ENCODE results near the gene TTPAL.

Gene TTPAL

DNA sequence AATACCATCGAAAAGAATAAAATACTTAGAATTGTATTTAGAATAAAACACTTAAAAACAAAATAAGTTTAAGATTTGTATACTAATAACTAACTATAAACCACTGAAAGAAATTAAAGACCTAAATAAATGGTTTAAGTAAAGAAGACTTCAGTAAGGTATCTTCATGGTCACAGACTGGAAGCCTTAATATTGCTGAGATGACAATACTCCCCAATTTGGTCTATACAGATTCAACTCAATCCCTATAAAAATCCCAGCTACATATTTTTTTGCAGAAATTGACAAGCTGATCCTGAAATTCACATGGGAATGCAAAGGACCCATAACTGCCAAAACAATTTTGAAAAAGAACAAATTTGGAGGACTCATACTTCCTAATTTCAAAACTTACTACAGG lies 27.3 kb downstream of the TTPAL start:
- DNase-seq, result no peak

DNA sequence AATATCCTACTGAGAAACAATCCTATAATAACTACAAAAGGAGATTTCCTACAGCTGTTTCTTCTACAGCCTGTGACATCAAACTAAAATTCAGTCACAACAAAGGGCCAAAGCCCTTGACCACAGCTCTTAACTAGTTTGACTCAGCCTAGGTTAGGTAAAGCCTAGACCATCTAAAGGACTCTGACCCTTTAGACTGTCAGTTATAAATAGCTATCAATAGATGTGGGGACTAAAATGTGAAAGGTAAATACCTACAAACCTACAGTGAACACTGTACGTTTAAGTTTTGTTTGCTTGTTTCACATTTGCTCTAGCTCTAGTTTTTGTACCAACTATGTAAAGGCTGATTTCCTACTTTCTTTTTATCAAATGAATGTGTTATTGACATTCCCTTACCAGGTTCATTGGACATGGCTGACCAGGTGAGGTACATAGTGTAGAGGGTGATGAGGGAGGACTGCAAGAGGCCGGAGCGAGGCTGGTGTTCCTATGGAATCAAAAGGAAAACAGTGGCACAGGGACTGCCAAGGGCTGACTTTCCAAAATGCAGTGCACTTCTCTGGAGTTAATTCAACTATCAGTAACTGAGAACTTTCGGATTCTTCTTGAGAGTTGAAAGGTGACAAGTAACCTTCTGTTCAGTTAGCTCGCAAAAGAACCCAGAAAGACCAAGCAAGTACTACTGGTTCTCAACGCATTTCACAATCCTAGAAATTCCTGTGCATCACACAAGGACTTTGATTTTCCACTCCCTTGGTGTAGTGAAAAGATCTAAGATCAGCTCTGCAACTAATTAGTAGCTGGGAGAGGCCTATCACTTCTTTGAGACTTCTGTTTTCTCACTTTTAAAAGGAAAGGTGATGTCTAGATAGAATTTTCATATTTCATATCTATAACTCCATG lies 29.0 kb downstream of the TTPAL start:
- DNase-seq, result no peak

DNA sequence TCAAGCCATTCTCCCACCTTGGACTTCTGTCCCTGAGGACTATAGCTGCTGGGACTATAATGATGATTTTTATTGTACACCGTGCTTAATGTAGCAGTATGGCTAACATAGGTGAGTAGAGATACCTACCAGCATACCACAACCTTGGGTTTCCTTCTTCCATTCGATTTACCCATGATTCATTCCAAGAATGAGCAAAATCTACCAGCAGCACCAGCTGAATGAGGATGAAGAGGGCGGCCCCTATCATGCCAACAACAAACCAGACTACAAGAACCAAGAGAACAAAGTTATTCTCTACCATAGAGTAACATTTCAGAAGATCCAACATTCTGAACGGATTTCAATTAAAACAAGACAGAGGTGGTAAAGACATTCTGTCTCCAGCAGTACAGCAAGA lies 34.1 kb downstream of the TTPAL start:
- DNase-seq, result no peak

DNA sequence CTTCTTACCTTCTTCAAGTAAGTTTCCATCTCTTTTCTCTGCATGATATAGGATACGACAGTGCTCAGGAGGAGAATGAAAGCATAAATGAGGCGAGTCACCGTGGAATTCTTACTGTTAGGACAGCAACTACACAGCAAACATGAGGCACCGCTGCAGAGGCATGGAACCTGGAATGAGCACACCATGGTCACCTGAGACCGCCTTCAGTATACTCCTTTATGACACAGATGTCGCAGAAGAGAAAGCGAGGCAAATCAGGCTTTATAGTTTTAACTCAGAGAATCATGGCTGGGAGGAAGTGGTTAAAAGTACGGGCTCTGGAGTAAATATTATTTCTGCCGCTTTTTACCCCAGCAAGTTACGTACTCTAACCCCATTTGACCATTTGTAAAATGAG lies 38.2 kb downstream of the TTPAL start:
- DNase-seq, result no peak

DNA sequence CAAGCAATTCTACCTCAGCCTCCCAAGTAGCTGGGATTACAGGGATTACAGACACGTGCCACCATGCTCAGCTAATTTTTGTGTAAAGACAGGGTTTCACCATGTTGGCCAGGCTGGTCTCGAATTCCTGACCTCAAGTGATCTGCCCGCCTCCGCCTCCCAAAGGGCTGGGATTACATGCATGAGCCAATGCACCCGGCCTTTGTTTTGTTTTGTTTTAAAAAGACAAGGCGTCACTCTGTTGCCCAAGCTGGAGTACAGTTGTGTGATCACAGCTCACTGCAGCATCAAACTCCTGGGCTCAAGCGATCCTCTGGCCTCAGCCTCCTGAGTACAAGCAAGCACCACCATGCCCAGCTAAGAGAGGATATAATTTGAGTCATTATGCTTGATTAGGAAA lies 40.8 kb downstream of the TTPAL start:
- DNase-seq, result no peak

DNA sequence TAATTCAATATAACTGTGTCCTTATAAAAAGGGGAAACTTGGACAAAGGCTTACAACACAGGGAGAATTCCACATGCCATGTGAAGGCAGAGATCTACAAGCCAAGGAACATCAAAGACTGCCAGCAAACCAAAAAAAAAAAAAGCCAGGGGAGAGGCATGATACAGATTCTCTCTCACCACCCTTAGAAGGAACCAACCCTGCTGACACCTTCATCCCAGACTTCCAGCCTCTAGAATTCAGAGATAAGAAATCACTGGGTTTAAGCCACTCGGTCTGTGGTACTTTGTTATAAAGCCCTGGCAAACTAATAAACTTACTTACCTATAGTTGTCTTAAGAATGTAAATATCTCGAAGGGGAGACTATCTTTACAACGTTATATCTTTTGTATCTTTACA lies 41.8 kb downstream of the TTPAL start:
- no peak for DNase-seq

DNA sequence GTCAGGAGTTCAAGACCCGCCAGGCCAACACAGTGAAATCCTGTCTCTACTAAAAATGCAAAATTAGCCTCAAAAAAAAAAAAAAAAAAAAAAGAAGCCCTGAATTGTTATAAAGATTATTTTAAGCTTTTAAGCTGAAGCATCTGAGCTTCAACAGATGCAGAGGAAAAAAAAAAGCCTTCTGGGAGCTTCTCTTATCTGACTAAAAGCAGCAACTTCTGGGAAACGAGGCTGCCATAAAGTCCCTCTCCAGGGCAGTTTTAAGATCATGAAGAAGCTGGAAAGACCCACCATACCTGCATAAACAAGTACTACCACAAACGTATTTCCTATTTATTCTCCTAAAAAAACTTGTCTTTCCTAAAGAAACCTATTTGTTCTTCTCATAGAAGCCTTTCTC lies 42.6 kb downstream of the TTPAL start:
- DNase-seq, result no peak

DNA sequence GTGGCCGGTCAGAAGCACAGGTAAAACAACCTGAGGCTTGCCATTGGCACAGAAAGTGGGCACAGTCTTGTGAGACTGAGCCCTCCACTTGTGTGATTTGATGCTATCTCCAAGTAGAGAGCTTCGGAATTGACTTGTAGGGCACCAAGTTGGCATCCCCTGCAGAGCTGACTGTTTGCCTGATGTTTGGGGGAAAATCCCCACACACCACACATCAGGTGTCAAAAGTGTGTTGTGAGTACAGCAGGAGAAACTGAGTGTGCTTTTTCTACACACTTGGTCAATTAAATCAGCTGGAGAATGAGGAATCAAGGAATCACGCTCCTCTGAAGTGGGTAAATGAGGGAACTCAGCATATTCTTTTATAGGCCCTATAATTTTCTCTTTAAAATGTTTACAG lies 45.2 kb downstream of the TTPAL start:
- no peak for DNase-seq

DNA sequence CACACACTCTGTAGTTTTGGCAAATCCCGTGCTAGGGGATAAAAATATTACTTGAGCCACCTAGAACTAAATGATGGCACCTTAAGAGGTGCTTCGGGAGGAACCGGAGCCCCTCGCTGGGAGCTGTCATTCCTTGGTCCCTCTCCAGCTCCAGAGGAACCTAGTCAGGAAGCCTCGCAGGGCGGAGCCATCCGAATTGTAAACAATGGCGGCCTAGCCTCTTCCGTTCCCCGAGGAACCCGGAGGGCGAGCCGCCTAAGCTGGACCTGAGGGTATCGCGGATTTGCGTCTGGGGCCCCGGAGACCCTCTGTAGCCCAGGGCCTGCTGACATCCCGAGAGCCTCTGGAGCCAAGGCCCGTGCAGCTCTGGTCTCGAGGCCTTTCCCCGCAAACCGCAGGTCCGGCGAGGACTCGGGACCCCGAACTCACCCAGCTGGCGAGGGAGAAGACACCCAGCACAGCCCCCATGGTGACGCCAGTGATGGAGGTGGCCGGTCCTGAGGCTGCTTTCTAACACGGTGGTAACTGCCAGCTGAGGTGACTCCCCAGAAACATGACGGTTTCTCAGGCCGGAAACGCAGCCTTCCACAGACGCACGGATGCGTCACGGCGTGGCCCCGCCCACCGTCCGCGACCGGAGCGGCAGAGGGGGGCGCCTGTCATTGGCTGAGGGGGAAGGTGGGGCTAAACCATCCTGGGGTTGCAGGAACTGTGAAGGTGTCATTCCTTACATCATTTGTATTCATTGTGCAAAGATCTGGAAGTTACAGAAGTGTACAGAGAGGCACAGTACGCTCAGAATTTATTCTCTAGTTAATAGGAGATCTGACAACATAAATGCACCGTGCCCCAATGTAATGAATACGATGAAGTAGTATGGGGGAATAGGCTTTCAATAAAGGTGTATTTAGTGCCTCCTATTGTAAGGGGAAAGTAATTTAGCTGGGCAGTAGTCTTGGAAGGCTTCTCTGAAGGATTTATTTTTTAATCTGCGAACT lies 46.1 kb downstream of the TTPAL start, which contains the start of gene SERINC3:
Gene SERINC3 (minus strand): TSS at position 587 of the 998 bp plus-strand sequence. CDS start 119 bp downstream, at position 468.
- DNase-seq, result peak; percentile 67

DNA sequence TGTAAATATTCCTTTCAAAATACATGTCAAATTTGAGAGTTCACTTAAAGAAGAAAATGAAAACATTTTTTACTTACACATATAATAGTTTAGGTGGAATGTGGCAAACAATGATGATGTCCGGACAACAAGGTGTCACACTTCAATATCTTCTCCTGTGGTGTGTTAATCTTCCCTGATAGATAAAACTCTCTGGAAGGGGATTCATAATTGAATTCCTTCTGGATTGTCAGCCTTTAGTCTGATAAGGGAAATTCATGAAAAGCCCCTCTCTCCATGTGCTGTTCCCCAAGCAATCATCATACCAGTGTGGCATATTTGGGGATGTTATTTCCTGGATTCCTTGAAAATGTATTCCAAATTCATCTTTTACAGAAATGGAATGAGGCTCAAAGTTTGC lies 47.2 kb downstream of the TTPAL start:
- DNase-seq, result no peak

DNA sequence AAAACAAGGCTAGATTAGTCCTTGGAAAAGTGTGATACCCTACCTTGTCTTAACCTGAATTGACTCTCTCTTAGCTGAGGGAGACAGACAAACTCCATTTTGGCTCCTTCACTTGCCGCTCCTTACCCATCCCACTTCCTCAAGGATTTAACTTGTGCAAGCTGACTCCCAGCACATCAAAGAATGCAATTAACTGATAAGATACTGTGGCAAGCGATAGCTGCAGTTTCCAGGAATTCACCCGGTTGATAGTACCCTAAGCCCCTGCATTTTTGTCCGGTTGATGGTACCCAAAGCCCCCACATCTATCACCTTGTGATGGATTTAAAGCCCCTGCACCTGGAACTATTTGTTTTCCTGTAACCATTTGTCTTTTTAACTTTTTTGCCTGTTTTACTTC lies 48.1 kb downstream of the TTPAL start:
- DNase-seq, result no peak

DNA sequence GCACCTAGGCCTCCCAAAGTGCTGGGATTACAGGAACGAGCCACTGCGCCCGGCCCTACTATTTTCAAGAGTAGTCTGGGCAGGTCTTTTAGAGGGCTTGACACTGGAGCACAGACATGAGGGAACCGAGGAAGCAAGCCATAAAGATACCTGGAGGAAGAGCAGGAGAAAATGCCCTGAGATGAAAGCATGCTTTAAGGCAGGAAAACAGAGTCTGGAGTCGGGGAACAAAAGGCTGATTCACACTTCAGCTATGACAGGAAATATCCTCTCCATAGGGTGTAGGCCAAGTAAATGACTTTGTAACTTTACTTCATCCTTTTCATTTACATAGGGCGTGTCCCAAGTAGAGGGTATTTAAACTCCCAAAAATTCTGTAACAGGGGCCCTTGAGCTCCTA lies 50.5 kb downstream of the TTPAL start:
- DNase-seq, result no peak

DNA sequence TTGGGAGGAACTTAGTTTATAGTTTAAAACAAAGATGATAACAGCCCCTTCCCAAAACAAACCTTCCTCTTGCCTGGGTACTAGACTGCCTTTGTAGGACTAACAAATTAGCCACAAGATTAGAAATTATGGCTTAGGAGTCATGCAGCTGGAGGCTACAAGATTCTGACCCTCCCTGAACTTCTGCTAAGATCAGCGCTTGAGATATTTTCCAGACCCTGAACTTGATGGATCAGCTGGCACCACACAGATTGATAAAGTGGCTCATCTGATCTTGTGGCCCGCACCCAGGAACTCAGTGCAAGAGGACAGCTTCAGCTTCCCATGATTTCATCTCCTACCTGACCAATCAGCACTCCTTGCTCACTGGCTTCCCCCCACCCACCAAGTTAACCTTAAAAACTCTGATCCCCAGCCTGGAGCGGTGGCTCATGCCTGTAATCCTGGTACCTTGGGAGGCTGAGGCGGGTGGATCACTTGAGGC lies 52.1 kb downstream of the TTPAL start:
- no peak for DNase-seq

DNA sequence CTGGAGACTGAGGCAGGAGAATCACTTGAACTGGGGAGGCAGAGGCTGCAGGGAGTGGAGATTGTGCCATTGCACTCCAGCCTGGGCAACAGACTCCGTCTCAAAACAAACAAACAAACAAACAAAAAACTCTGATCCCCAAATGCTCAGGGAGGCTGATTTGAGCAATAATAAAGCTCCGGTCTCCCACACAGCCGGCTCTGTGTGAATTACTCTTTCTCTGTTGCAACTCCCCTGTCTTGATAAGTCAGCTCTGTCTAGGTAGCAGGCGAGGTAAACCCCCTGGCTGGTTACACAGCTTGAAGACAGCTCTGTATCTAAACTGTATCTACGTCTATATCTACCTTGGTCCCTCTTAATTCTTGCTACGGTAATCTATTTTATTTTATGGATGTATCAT lies 52.6 kb downstream of the TTPAL start:
- DNase-seq, result no peak

DNA sequence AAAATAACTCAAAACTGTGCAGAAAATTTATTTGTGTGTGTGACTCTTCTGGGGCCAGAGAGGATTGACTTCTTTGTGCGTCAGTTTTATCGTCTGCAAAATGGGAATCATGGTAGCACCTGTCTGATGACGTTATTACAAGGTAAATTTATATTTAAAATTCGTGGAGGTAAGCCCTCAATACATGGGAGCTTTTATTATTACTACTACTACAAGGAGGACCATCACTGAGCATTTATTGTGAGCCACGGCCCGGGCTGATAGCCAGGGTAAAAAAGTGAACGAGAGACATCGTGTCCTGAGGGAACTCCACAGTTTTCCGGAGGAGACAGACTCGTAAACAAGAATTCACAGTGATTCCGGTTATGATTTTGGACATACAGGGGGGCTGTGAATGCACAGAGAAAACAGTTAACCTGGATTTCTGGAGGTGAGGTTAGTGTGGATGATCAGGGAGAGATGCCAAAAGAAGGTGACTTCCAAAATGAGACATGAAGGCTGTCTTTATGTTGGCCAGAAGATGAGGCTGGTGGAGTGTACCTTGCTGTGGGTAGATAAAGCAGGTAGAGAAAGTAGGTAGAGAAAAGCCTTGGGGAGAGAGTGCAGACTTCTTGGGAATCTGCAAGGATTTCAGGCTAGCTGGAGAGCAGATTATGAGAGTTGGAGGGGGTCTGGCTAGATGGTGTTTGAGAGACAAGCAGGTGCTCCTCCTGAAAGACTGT lies 56.7 kb downstream of the TTPAL start:
- no peak for DNase-seq

DNA sequence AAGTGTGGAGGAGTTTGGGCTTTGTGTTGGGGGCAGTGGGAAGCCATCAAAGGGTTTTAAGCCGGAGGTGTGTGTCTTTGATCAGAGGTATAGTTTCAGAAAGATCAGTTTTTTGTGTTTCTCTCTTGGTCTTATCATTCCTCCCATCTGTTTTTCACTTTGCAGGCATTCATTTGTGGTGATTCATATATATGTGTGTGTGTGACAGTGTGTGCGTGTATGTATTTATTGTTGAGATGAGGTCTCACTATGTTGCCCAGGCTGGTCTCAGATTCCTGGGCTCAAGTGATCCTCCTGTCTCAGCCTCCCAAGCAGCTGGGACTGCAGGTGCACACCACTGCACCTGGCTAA lies 57.3 kb downstream of the TTPAL start:
- no peak for DNase-seq

DNA sequence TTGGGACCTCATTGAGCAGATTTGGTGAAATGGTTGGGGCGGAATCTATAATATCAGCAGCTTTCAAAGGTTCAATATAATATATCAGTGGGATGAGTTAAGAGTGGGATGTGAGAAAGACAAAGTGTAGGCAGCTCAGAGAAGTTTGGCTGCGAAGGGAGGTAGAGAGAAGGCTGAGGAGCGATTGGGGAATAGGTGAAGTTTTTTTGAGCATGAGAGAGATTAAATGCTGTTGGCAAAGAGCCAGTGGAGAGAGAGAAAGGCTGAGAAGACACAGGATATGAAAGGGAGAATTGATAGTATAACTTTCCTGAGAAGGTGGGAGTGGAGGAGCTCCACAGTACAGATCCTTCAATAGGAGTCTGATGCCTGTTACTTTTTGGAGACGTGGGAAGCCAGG lies 58.3 kb downstream of the TTPAL start:
- no peak for DNase-seq

DNA sequence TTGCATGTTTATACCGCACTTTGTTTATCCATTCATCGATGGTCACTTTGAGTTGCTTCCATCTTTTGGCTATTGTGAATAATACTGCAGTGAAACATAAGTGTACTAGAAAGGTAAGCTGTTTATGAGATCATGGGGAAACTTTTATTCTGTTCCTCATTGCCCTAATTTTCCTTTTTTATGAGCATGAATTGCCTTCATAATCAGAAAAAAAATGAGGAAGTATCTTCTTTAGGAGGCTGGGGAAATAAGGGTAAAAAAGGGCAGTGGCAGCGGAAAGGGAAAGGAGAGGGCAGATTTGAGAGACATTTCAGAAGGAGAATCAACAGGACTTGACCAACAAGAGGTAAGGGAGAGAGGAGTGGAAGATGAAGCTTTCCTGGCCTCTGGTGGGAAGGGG lies 60.5 kb downstream of the TTPAL start:
- no peak for DNase-seq

DNA sequence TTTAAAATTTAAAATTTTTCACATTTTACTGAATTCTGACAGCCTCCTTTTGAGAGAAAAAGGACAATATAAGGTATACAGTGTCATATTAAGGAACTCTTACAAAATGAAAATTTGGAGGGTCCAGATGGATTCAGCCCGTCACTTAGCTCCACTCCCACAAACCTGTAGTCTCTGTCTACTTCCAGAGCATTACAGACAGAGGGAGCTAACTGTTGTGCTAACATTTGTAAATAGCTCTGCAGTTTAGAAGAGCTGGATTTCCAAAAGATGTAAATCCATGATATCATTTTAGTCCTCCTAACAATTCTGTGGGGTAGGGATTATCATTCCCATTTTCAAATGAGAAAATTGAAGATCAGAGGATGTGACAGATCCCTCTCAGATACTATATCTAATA lies 62.3 kb downstream of the TTPAL start:
- DNase-seq, result no peak

DNA sequence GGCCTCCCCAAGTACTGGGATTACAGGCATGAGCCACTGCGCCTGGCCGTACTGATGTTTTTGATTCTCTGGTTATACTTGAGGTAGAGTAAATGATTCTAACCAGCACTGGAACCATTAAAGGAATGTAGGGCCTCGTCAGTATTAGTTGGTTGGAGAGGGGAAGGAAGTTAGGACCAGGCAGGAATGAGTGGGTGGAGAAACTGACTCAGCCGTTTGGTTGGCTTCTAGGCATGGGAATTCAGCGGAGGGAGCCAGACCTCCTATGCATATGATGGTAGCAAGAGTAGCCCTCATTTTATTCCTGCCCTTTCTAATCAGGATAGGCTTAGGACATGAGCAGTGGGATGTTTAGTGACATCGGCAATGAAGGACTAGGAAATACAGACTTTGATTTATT lies 65.2 kb downstream of the TTPAL start:
- DNase-seq, result no peak

DNA sequence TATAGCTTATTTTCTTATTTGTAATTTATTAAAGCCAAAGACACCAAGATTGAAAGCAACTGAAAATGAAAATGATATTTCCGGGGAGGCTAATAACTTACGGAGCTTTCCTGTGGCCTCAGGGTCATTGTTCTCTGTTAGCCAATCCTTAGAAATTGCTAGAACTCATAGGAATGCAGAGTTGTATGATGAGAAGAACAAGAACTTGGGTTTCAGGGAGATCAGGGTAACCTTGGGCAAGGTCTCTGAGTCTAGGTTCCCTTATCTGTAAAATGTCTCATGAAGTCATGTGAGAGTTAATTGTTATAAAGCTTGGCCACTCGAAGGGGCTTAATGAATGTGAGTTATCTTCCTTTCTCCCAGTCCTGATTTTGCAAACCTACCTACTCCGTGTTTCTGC lies 66.3 kb downstream of the TTPAL start:
- no peak for DNase-seq

DNA sequence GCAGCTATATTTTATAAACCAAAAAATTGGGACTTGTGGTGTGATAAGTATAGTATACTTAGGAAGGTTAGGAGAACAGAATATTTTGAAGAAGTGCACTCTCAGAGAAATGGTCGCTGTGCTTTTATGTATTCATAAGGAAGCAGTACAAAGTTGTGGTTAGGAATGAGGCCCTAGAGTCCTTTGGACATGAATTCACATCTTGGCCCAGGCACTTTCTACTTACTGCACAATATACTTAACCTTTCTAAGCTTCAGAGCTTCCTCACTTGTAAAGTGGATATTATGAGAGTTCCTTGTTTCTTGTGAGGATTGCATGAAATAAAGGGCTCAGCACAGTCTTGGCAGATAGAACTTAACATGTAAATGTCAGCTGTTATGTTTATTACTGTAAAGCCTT lies 67.2 kb downstream of the TTPAL start:
- no peak for DNase-seq

DNA sequence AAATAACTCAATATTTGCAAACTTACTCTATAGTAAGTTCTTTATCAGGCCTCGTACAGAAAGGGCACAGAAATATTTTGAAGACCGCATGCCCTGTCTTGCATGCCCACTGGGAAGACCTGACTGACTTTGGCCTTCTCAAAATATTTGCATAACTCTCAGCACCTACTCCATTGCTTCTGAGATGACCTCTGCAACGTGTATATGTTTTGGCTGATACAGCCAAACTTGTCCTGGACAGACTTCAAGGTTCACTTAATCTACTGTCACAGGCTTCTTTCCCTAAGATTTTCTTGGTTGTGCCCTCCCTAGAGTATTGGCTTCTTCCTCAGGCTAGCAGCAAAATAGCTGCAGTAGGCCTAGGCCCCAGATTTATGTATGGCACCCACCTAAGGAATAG lies 67.7 kb downstream of the TTPAL start:
- DNase-seq, result no peak

Data from SHP77 treated with DMSO at 0.1 percent for 48 hours (cell line).